GM19351 (cell line): Measurements from ENCODE around the gene PPT2.
"Not testable (repeated sequence)": the region's sequence is repeated elsewhere in the genome, so short reads cannot be mapped to it uniquely, and the experiment has no call there.

ENCODE experiments used
- ATAC-seq: cut with Tn5 transposase; IDR thresholded peaks from one replicate; pipeline ENCODE4 v1.9.1; 2021; ENCODE audit warnings: mild to moderate bottlenecking, moderate library complexity; ENCODE audit not compliant: unreplicated experiment

PPT2 gene

GRCh38 chr6:32203426-32204267 lies 49.7 kb downstream of the PPT2 start:
- no peak for ATAC-seq

GRCh38 chr6:32204268-32204715 lies 50.4 kb downstream of the PPT2 start:
- ATAC-seq = no peak

GRCh38 chr6:32208996-32209395 lies 55.1 kb downstream of the PPT2 start:
- no peak for ATAC-seq

GRCh38 chr6:32210191-32210601 lies 56.3 kb downstream of the PPT2 start:
- ATAC-seq = no peak

GRCh38 chr6:32211432-32211831 lies 57.5 kb downstream of the PPT2 start:
- ATAC-seq = not testable (repeated sequence)

GRCh38 chr6:32212076-32212760 lies 58.3 kb downstream of the PPT2 start:
- ATAC-seq = no peak
